Neural cell (in vitro differentiated cells): ENCODE results near the gene SURF4.

Source experiments
- EP300 ChIP-seq: fragments of 450-650 bp; conservative IDR thresholded peaks from 2 replicates; pipeline ENCODE4 v1.6.1; 2014; ENCODE audit warnings: antibody characterized with exemption, mild to moderate bottlenecking, moderate library complexity; ENCODE audit not compliant: poor library complexity, severe bottlenecking
- EZH2 ChIP-seq: fragments of 200-600, 300-800 bp; shearing (Covaris generic), sonication (generic); IDR thresholded peaks from 2 replicates; pipeline ENCODE4 v1.6.1; 2014; ENCODE audit warnings: antibody characterized with exemption, low read length, borderline replicate concordance, mild to moderate bottlenecking; ENCODE audit not compliant: insufficient read depth, poor library complexity, severe bottlenecking
- POLR2AphosphoS5 ChIP-seq: IDR thresholded peaks from 2 replicates; pipeline ENCODE4 v1.6.1; 2012
- RAD21 ChIP-seq: fragments of 450-650 bp; conservative IDR thresholded peaks from 2 replicates; pipeline ENCODE4 v1.6.1; 2014; ENCODE audit warnings: antibody characterized with exemption, mild to moderate bottlenecking, moderate library complexity
- TAF1 ChIP-seq: IDR thresholded peaks from 2 replicates; pipeline ENCODE4 v1.6.1; 2012; ENCODE audit warnings: low read depth
- TF ChIP-seq, protein P1 (sequence below): fragments of 450-650 bp; IDR thresholded peaks from 2 replicates; pipeline ENCODE4 v1.5.1; 2014; ENCODE audit warnings: antibody characterized with exemption, mild to moderate bottlenecking, moderate library complexity; ENCODE audit not compliant: poor library complexity, severe bottlenecking

DNA sequence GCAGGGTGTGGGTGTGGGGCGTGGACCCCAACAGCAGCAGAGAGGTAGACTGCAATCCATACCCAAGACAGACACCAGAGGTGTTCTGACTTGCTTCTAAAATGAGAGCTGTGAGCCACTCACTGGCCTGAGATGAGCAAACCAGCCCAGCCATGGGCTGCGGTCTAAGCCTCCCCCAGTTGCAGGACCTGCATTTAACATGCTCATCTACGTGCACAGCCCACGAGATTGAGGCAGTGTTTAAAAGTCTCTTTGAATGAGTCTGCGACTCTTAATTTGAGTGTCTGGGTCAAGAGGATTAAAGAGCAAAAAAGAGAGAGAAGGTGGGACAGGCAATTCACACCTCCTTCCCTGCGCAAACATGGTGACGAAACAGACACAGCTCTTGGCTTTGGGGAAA is 5.9 kb downstream of the SURF4 start:
- no peak for TF ChIP-seq EZH2
- no peak for TF ChIP-seq TAF1
- TF ChIP-seq, protein P1, sequence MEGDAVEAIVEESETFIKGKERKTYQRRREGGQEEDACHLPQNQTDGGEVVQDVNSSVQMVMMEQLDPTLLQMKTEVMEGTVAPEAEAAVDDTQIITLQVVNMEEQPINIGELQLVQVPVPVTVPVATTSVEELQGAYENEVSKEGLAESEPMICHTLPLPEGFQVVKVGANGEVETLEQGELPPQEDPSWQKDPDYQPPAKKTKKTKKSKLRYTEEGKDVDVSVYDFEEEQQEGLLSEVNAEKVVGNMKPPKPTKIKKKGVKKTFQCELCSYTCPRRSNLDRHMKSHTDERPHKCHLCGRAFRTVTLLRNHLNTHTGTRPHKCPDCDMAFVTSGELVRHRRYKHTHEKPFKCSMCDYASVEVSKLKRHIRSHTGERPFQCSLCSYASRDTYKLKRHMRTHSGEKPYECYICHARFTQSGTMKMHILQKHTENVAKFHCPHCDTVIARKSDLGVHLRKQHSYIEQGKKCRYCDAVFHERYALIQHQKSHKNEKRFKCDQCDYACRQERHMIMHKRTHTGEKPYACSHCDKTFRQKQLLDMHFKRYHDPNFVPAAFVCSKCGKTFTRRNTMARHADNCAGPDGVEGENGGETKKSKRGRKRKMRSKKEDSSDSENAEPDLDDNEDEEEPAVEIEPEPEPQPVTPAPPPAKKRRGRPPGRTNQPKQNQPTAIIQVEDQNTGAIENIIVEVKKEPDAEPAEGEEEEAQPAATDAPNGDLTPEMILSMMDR = no peak
- TF ChIP-seq POLR2AphosphoS5 = no peak
- TF ChIP-seq EP300 = no peak
- TF ChIP-seq RAD21 = no peak
